ENCODE results near the gene FRG1.
"Not testable (repeated sequence)": the region's sequence is repeated elsewhere in the genome, so short reads cannot be mapped to it uniquely, and the experiment has no call there.

Gene FRG1

GRCh38 chr4:189940178-189941004, at the start of gene FRG1:
FRG1 (plus strand) TSS chr4:189940872; CDS start chr4:189941010, 138 bp downstream.
- DNase-seq (ENCODE audit: extremely low spot score, insufficient read length, low read depth) = peak; percentile 76
- no peak for FAIRE-seq

GRCh38 chr4:189897667-189898066, 43.0 kb upstream of the FRG1 start:
- FAIRE-seq (no peak), DNase-seq (ENCODE audit: extremely low spot score, insufficient read length, low read depth) (no peak)

DNA sequence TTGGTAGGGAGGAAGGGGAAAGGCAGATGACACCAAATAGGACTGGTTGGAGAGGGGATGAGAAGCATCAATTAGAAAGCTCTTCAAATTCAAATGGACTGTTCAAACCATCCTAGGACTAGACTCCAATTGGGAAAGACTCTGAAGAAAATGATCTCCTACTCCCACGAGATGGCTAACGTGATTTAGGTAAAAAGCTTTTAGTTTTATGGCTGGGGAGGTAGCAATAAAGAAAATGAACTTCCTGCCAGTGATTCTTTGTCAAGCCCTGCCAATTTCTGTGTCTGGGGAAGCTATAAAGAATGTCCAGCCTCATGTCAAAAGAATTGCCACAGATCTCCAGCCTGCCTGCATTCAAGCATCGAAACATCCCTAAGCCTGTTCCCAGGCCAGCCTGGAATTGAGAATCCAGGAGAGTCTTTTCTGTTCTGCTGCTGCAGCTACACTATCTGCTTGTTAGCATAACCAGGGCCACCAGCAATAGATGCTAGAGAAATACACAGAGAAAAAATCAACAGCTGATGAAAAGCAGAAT, 41.1 kb upstream of the FRG1 start:
- DNase-seq (ENCODE audit: extremely low spot score, insufficient read length, low read depth); FAIRE-seq: not testable (repeated sequence)

GRCh38 chr4:189904420-189905027, 36.1 kb upstream of the FRG1 start:
- peak; percentile 1 for DNase-seq (ENCODE audit: extremely low spot score, insufficient read length, low read depth)
- peak; percentile 46 for FAIRE-seq

DNA sequence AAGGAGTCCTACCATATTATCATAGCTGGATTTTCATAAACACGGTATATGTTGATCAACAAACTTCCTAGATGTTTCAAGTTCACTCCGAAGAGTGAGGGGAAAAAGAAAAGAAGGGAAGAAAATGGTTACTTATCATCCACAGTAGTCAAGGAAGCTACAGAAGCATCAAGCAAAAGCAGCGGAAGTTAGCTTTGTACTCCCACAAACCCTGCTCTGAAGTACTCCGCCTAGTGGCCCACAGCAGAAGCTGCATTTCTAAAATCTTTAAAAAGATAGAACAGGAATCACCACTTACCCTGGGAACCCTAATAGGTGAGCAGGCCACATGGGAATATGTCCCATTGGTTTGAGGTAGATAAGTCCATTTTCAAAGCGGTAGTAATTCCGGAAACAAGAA, 28.5 kb upstream of the FRG1 start:
- DNase-seq (ENCODE audit: extremely low spot score, insufficient read length, low read depth) (no peak), FAIRE-seq (no peak)

DNA sequence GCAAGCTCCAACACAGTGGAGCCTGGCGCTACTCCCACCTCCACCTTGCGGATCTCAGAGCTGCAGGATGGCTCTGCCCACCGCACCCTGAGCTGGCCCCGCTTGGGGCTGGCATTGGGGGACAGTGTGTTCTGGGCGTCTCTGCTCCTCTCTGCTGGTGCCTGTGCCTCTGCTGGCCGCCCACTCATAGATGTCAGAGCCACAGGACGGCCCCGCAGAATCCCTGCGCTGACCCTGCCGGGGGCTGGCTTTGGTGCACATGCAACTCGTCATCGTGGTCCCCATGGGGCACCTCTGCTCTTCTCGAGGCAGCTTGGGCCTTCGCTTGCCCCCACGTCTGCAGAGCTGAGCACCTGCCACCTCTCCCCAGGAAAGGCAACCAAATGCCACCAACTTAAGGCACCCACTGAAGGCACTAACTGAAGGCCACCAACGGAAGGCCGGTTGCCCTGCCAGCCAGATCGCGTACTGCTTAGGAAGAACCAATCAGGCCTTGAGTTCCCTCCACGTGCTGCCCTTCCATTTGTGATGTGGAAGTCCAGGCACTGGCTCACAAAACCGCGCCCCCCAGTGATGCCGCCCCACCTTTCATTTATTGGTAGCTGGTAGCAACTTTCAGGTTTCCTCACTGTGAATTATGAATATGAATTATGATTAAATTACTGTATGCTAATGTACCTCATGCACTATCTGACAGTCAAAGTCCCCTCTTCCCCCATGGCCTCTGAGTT, 23.3 kb upstream of the FRG1 start:
- no peak for FAIRE-seq
- DNase-seq (ENCODE audit: extremely low spot score, insufficient read length, low read depth) = no peak

GRCh38 chr4:189921058-189921457, 19.6 kb upstream of the FRG1 start:
- DNase-seq (ENCODE audit: extremely low spot score, insufficient read length, low read depth) = no peak
- no peak for FAIRE-seq

DNA sequence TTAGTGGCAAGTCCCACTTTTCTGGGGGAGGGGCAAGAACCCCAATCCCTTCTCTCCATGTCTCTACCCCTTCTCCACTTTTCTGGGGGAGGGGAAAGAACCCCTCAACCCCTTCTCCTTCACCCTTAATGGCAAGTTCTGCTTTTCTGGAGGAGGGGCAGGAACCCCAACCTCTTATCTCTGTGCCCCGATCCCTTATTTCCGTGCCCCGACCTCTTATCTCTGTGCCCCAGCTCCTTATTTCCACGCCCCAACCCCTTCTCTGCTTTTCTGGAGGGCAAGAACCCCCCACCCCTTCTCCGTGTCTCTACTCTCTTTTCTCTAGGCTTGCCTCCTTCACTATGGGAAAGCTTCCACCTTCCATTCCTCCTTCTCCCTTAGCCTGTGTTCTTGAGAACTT, 13.9 kb upstream of the FRG1 start:
- FAIRE-seq; DNase-seq (ENCODE audit: extremely low spot score, insufficient read length, low read depth): not testable (repeated sequence)

- DNase-seq (ENCODE audit: extremely low spot score, insufficient read length, low read depth) (no peak), FAIRE-seq (no peak)
Measured at GRCh38 chr4:189941005-189941450, 356 bp downstream of the FRG1 start.

GRCh38 chr4:189942412-189942811, 1.7 kb downstream of the FRG1 start:
- DNase-seq (ENCODE audit: extremely low spot score, insufficient read length, low read depth); FAIRE-seq: not testable (repeated sequence)

DNA sequence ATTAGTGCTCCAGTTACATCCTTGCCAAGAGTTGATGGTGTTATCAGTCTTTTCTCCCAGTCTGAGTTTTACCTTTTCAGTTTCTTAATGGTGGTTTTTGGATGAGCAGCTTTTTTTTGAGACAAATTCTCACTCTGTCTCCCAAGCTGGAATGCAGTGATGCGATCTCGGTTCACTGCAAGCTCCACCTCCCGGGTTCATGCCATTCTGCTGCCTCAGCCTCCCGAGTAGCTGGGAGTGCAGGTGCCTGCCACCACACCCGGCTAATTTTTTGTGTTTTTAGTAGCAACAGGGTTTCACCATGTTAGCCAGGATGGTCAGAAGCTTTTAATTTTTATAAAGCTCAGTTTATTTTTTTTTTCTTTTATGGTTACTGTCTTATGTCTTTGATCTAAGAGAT, 3.4 kb downstream of the FRG1 start:
- not testable (repeated sequence) for DNase-seq (ENCODE audit: extremely low spot score, insufficient read length, low read depth); FAIRE-seq

DNA sequence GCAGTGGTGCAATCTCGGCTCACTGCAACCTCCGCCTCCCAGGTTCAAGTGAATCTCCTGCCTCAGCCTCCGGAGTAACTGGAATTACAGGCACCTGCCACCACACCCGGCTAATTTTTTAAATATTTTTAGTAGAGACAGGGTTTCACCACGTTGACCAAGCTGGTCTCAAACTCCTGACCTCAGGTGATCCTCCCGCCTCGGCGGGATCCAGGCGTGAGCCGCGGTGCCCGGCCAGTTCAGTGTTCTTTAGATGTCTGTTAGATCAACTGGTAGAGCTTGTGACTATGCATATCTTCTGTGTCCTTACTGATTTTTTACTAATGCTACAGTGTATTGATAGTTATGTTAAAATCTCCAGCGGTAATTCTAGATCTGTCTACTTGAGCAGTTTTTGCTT, 6.2 kb downstream of the FRG1 start:
- FAIRE-seq = not testable (repeated sequence)

GRCh38 chr4:189948486-189948885, 7.8 kb downstream of the FRG1 start:
- not testable (repeated sequence) for DNase-seq (ENCODE audit: extremely low spot score, insufficient read length, low read depth); FAIRE-seq

More for the DNA sequence above, 6.2 kb downstream of the FRG1 start:
- DNase-seq (ENCODE audit: extremely low spot score, insufficient read length, low read depth) = not testable (repeated sequence)

GRCh38 chr4:189969291-189969690, 28.6 kb downstream of the FRG1 start:
- not testable (repeated sequence) for FAIRE-seq; DNase-seq (ENCODE audit: extremely low spot score, insufficient read length, low read depth)

- FAIRE-seq = no peak
- no peak for DNase-seq (ENCODE audit: extremely low spot score, insufficient read length, low read depth)
Measured at GRCh38 chr4:189973646-189974045, 33.0 kb downstream of the FRG1 start.

GRCh38 chr4:189974056-189974455, 33.4 kb downstream of the FRG1 start:
- DNase-seq (ENCODE audit: extremely low spot score, insufficient read length, low read depth) = no peak

DNA sequence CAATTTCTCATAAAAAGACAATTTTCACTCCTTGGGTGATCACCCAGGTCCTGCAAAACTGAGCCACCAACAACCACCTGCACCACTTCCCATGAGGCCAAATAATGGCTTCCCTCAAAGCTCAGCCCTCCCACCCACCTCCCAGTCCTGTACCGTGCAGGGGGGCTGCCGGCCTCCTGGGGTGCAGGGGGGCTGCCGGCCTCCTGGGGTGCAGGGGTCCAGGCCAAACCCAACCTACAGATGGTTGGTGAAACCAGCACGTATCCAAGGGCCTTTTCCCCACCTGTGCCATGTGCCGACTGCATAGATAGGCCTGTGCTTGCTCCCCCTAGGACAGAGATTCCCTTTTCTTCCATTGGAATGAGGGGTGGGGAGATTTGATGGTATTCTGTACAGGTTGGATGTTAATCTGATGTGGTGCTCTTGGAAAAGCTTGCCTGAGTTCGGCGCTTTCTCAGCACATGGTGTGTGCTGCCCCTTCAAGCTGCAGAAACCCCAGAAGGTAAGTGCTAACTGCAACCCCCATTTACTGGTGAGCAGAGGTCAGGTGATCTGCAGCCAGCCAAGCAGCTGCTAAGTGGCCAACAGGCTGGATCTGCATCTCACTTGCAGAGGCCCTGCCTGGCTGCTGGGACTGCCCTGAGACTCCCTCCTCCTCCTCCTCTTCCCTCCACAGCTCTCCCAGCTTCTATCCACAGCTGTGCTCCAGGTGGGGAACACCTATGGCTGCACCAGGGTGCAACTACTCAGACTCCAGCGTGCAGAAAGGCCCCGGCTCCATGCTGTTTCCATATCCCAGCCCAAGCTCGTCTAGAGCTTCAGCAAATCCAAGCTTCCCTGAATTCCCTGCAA, 38.8 kb downstream of the FRG1 start:
- FAIRE-seq (no peak), DNase-seq (ENCODE audit: extremely low spot score, insufficient read length, low read depth) (no peak)

More at GRCh38 chr4:189974056-189974455, 33.4 kb downstream of the FRG1 start:
- no peak for FAIRE-seq

DNA sequence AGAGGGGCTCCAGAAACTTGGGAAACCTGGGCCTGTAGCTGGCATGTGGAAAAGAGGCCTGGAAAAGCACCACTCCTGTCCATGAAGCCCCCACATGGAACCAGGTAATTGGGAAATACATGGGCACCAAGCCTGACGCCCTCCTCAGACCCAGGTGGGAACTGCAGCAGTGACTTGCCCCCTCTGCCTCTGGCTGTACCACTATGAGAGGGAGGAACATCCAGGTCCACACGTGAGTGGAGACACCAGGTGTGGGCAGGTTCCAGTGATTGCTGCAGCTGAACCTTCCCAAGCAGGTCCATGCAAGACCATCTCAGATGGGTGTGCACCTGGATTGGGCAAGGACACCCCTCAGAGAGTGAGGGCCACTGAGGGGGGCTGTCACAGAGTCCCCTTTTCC, 39.6 kb downstream of the FRG1 start:
- not testable (repeated sequence) for DNase-seq (ENCODE audit: extremely low spot score, insufficient read length, low read depth); FAIRE-seq

DNA sequence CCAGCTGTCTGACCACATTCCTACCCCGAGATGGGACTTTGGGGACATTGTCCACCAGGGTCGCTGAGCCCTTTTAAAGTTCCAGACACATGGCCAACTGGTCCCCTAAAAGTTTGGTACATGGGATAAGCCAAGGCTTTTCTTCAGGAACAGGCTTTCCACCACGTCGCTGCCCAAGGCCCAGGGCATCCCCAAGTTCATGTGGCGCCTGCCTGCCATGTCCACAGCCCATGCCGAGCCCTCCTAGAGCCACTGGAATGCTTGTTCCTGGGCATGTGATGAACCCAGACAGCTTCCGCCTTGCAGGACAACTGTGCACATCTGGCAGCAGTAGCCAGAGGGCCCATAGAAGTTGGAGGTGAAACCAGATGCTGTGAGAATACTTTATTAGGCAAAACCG, 41.3 kb downstream of the FRG1 start:
- DNase-seq (ENCODE audit: extremely low spot score, insufficient read length, low read depth) (no peak), FAIRE-seq (no peak)
